Stimulated activated naive CD4-positive, alpha-beta T cell treated with Interleukin-2 at 50 U/mL for 16 hours (primary cell): ENCODE data around the gene YY1.
"Not testable (repeated sequence)": the region's sequence is repeated elsewhere in the genome, so short reads cannot be mapped to it uniquely, and the experiment has no call there.

Experiments
- DNase-seq: peaks from one replicate; lab custom pipeline; 2025; lab: John Stamatoyannopoulos, UW

YY1 gene

DNA sequence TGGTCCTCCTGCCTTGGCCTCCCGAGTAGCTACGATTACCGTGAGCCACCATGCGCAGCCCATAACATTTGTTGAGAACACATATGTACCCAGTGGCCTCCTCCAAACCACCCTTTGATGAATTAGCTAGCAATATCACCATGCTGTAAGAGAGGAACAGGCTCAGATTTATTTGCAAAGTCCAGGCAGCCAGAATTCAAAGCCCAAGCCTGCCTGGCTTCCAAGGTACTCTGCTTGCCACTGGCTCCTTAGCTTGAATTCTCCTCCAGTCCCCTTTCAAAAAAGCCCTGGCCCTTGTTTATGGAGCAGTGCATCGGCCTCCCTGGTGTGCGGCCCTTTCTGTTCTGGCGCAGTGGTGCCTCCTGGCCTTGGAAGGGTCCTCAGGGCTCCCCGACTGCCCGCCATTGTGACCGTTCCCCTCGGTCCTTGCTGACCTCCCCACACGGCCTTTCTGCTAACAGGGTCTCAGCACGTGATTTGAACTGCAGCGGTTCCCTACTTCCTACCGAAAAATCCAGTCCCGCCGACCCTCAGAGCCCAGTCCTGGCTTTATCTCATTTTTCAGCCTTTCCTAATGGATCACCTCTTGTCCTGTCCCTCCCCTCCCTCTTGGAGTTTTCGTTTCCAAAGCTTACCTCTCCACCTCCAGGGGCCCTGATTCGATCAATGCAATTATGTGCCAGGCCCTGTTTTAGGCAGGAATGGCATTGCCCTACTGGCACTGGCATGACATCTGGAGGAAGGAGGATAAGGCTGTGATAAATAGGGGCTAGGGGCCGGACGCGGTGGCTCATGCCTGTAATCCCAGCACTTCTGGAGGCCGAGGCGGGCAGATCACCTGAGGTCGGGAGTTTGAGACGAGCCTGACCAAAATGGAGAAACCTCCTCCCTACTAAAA, 45.3 kb downstream of the YY1 start:
- no peak for DNase-seq

DNA sequence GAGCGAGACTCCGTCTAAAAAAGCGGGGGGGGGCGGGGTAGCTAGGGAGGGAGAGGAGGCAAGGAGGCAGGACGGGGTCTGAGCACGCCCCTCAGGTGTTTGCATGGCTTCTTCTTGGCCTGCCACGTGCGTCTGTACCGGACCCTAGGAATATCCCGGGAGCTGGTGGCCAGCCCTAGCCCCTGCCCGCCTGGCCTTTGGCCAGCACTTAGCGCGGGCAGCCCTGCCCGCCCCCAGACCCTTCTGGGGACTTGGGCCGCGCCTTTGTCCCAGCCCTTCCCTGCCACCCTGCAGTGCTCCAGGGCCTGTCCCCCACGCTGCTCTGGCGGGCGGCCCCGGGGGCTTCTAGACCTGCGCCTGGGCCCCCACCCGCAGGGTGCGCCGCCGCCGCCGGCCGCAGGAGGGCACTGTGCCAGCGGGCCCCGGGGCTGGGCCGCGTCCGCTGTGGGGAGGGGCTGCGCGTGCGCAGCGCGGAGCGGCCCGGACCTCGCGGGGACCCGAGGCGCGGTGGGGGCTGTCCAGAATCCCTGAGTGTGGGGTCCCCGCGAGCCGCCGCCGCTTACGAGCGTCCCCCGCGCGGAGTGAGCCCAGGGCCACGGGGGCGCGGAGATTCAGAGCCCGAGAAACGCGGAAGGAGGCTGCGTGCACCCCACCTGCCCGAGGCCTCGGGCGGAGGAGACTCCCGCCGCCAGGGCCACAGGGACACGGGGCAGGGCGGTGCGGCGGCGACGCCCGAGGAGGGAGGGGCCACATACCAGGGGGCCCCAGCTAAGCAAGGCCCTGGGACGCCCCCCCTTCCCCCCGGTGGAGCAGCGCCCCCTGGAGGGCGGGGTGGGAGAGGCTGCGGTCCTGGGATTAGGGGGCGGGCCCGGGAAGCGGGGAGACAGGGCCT, 46.3 kb downstream of the YY1 start:
- DNase-seq: peak; percentile 65

DNA sequence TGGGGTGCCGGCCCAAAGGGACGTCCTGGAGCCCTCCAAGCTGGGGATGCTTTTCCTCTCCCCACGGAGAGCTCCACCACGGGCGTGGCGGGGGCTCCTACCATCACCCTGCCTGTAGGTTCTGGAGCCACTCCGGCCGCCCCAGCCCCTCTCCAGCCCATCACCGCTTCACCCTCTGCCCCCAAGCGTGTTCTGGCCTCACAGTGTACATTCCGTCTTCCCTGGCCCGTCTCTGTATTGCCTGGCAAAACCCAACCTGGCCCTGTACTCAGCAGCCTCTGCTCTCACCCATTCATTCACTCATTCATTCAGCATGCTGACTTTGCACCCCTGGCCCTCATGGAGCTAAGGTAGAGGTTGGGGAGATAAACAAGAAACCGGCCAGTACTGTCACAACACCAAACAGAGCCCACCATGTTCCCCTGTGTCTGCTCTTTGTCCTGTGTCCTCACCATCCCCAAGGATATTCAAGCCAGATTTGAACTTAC, 47.0 kb downstream of the YY1 start:
- no peak for DNase-seq

DNA sequence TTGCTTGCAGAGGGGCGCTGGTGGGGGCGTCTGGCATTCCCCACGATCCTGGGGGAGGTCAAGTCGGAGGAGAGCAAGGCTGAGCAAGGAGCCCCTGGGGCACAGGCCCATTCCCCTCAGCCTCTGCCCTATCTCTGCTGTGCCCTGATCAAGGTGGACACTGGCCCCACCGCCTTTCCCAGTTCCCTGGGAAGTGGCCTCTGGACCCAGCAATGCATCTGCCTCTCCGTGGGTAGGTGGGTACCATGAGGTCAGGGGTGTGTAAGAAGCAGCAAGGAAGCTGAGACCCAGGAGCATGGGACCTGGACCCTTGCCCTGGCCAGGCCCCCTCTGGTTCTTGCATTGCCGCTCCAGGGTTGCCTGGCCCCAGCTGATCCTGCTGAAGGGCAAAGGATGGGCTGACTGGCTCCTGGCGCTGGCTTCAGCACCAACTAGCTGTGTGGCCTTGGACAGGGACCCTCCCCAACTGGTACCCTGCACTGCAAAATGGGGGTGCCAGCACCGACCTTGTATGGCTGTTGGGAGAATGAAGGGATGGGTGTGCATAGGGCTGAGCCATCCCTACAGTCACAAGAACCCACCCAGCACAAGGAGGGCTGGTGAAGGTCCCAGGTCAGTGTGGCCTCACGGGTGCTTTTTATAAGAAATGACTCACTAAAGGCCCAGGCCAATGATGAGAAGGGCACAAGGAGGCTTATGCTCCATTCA, 47.7 kb downstream of the YY1 start:
- no peak for DNase-seq

DNA sequence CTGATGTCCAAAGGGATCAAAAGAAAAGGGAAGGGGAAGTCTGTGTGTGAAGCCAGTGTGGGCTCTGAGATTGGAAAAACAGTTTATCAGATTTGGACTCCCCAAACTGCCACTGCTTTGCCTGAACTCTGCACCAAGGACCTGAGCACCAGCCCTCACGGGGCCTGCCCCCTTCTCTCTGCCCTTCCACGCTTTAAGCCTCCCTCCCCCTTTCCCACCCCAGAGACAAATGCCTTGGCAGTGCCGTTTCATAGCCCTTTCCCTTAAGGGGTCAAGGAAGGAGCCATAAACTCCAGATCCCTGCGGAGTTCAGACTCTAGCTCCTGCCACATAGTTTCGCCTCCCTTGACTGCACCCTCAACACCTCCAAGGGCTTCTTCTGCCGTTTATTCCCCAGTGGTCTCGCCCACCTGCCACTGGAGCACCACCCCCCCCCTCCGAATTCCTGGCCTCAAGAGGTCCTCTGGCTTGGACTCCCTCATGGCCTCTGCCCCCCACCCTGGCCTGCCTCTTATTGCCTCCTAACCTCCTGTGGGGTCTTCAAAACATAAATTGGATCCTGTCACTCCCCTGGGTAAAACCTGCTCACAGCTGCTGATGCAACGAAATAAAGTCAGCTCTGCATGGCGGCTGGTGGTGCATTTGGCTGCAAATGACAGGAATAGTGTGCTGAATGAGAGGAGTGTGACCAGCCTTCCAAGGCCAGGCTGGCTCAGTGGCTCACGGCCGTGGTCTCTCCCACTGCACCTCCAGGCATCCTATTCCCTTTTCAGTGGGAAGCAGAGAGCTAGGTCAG, 48.5 kb downstream of the YY1 start:
- no peak for DNase-seq

DNA sequence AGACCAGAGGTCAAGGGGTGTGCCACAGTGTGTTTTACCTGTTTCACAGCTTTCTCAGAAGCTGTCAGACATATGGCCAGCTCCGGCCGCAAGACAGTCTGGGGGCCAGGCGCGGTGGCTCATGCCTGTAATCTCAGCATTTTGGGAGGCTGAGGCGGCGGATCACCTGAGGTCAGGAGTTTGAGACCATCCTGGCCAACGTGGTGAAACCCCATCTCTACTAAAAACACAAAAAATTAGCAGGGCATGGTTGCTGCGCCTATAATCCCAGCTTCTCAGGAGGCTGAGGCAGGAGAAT, 49.0 kb downstream of the YY1 start:
- DNase-seq: not testable (repeated sequence)

DNA sequence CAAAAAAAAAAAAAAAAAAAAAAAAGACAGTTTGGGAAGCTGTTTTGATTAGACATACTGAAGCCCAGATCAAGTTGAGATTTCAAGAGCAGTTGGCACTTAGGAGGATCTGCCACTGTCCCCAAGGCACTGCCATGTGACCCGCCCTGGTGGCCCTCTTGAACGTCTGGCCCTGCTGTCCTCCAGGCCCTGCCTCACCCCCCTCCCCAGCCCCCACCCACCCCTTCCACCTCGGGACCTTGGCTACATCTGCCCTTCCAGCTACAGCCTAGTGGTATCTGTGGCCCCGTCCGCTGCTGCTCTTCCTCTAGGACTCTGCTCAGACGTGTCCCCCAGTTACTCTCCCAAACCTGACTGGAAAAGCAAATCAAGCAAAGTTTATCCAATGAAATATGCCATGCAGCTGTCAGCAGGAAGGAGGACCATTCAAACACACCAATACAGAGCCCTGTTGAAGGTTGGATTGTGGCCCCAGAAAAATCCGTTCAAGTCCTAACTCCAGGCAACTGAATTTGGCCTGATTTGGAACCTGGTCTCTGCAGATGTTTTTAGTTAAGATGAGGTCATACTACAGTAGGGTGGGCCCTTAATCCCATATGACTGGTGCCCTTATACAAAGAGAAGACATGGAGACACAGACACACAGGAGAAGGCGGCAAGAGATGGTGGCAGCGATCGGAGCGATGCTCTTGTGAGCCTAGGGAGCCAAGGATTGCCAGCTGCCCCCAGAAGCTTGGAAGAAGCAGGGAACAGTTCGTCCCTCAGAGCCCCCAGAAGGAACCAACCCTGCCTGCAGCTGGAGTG, 49.6 kb downstream of the YY1 start:
- no peak for DNase-seq

DNA sequence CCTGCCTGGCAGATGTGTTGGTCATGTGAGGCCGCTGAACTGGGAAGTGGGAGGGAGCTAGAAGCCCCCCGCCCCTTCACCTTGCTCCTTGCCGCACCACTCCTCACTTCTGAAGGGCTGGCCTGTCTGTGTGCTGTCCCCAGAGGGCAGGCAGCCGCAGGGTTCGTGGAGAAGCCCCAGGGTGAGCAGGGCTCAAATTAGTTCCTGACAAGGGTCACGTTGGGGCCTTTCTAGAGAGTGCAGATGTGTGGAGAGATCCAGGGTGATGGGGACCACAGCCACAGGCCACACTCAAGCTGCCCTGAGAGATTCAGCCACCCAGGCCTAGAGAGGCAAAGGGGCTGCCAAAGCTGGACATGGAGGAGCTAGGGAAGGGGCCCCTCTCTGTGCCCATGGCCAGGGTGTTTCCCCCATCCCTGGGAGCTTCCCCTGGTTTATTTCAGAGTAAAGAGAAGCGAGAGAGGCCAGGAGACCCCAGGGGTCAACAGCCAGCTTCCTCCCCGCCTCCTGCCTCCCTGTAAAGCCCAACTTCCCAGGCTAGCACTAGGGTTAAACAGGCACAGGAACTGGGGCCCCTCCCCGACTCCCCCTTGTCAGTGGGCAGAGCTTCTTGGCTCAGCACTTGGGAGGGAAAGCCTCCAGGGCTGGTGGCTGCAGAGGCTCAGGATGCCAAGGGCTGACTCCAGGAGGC, 51.1 kb downstream of the YY1 start:
- DNase-seq: no peak

DNA sequence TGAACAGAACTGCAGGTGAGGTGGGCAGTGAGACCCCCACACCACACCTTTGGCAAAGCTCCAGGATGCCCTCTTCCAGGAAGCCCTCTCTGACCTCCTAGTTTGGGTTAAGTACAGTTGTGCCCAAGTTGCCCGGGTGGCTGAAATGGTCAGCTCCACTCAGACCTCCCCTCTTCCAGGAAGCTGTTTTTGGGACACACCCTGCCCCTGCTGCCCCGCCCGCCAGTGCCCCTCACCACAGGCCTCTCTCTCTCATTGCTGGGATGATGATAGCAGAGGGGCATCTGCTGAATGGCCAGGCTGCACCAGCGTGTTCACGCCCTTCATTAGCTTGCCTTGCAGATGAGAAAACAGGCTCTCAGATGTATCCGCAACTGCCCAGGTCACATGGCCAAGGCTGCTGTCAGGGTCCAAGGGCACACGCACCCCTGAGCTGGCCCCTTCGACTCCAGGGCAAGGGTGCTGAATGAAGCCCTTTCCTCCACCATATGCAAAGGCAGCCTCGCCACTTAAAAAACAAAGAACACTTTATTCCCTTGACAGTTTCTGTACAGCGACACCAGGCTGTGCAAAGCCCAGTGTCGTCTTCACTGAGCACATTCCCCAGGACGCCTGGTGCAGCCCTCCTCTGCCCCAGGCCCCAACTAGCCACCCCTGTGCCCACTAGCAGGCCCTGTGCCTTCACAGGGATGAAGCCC, 51.8 kb downstream of the YY1 start:
- DNase-seq: no peak

DNA sequence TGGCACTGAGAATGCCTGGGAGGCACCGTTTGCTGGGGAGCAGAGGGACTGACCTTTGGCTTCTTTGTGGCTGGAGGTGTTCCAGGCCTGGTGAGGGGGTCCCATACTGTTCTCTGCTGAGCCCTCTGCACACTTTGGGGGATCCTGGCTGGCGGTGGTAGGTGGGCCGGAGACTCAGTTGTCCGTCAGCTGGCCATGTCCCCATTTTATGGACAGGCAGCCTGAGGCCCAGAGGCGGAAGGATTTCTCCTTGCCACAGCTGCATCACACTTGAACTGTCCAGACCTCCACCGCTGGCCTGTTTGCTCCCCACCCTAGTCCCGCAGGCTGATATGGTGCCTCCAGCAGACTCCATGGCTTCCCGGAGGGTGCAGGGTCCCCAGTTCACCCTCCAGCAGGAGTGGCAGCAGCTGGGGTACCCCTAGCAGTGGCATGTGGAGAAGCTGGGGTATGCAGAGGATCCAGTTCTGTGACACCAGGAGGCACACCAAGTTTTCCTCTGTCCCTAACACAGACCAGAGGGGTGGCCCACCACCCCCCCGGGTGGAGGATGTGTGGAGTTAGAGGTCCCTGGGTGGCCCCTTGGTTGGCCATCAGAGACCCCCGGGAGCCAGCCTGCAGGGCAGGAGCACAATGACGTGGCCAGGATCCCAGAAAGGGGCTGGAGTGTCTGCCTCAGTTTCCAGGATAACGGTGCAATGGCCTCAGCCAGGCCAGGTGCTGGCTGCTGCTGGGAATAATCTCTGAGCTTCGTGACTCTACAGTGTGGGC, 52.5 kb downstream of the YY1 start:
- DNase-seq: no peak

DNA sequence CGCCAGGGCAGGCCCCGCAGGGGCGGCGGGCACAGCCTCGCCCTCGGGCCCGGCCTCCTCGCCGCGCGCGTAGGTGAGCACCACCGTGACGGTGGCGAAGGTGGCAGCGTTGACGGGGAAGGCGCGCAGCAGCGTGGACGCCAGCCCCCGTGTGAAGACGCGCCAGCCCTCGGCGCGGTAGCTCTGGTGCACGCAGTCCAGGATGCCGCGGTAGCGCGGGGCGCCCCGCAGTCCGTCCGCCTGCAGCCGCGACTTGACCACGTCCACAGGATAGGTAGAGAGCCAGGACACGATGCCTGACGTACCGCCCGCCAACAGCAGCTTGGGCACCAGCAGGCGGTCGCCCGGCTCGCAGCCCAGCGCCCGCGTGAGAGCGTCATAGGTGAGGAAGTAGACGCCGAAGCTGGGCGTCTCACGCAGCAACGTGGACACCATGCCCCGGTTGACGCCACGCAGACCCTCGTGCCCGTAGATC, 53.4 kb downstream of the YY1 start:
- no peak for DNase-seq

DNA sequence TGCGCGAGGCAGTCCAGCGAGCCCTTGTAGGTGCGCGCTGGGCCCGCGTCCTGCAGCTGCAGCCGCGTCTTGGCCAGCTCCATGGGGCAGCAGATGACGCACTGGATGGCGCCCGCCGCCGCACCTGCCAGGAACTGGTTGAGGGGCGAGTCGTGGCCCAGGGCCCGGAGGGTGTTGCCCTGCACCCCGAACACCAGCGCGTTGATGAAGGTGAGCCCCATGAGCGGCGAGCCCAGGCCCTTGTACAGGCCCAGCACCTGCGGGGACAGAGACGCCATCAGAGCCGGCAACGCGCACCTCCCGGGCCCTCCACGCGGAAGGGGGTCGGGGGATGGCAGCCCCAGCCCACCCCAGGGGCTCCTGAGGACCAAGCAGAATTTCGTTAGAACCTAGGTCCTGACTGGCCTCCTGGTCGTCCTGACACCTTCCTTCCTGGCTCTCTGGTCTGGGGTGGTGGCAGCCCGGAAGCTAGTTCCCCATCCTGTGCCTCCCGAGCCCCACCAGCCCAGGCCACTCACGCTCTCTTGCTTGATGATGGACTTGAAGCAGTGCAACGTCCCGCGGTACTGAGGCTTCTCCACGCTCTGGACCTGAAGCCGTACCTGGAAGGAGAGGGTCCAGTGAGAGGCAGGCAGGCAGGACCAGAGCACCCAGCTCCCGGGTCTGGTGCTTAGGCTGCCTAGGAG, 54.0 kb downstream of the YY1 start:
- DNase-seq: no peak

DNA sequence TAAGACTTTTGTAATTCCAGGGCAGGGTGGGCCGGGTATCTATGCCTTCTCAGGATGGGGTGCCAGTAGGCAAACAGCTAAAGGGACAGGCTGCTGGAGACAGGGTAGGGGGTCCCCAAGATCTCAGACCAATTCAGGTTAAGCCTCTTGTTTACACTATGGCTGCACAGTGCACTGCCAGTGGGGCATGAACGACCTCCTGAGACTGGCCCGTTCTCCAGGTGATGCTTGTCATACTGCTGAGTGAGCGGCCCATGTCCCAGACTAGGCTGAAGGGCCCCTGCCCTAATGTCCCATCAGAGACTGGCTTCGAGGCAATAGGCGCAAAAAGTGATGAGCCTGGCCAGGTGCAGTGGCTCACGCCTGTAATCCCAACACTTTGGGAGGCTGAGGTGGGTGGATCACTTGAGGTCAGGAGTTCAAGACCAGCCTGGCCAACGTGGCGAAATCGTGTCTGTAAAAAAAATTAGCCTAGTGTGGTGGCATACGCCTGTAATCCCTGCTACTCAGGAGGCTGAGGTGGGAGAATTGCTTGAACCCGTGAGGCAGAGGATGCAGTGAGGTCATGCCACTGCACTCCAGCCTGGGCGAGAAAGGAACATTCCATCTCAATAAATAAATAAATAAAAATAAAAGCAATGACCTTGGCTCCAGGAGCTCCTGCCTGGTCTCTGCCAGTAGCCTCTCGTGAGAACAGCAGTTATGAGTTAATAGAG, 54.7 kb downstream of the YY1 start:
- no peak for DNase-seq

DNA sequence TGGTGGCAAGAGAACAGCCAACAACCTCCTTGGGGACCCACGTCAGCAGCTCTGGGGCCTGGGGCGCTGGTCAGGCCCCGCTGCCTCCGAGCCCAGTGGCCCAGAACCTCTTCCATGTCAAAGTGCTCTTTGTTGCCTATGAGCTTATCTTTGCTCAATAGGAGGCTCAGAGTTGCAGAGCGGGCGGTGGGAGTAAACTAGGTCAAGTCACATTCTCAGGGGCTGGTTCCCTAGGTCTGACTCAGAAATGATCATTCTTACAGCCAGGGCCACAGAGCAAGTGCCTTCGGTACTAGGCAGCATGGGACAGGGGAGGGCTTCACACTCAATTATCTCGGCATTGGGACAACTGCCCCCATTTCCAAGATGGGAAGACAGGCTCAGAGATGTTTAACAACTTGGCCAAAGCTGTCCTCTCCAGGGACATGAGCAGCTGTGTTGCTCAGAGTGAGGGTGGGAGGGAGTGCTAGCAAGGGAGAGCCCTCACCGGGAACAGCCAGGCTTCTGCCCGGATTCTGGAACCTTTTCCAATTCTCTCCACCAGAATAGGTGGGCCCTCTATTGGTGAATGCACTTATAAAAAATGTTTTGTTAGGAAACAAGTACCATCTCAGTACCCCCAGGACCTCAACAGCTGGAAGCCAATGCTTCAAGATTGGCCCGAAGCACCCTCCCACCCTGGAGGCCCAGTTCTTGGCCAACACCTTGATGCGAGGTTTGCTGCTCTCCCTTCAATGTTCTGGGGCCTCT, 55.4 kb downstream of the YY1 start:
- no peak for DNase-seq

DNA sequence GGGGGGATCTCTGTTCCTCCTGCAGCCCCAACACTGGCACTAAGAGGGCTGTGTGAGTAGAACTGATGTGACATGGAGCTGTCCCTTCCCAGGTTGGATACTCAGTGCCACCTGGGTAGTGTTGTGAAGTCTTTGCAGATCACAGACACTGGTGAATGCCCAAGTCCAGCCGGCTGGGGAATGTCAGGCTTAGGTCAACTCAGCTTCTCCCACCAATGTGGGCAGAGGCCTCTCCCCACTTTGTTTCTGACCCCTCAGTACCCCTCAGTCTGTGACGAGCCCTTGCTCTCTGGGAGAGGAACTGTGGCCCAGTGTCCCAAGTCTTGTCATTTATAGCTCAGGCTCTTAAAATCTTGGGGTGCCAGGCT, 56.0 kb downstream of the YY1 start:
- DNase-seq: no peak

DNA sequence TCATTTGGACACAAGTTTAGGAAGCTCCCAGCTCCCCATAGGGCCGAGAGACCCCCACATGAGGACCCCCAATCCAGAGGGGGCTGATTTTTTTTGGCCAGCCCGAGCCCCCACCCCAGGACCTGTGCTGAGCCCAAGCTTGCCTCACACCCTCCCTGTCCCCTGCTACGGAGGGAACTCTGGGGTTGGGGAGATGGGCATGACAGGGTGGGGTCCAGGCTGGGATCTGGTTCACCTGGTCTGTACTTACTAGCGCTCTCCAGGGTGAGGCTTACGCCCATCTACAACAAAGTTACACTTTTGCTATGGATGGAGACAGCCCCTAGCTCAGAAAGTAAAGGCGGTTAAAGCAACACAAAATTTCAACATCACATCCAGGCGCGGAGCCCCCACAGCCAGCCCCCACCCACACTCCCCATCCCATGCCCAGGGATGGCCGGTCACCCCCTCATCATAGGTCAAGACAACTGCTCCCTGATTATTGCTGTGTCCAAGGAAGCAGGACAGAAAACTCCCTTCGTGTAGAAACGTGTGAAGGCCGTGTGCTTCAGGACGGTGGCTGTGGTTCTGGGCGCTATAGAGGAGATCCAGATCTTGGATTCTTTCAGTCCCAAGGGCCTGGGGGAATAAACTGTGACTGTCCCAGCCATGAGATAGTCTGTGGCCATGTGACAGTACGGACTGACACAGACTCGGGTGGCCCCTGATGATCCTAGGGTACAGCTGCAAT, 56.6 kb downstream of the YY1 start:
- DNase-seq: no peak
